PC-3 (cell line): ENCODE results near the gene MAP3K21.

Source experiments
- EZH2 ChIP-seq: fragments of 300-600 bp; sonication (generic); IDR thresholded peaks from one replicate; pipeline ENCODE4 v1.6.1; 2017; ENCODE audit warnings: antibody characterized with exemption, mild to moderate bottlenecking, low read length; ENCODE audit not compliant: unreplicated experiment
- EZH2phosphoT487 ChIP-seq: fragments of 300-600 bp; sonication (generic); IDR thresholded peaks from 2 replicates; pipeline ENCODE4 v1.6.1; 2018; ENCODE audit warnings: mild to moderate bottlenecking, antibody characterized with exemption, low read length, borderline replicate concordance
- TF ChIP-seq, protein P1 (sequence below): fragments of 300-600 bp; sonication (generic); conservative IDR thresholded peaks from 2 replicates; pipeline ENCODE4 v1.5.1; 2017; ENCODE audit warnings: antibody characterized with exemption, low read depth, mild to moderate bottlenecking, low read length

GRCh38 chr1:233364695-233365539 lies 37.4 kb downstream of the MAP3K21 start:
- TF ChIP-seq EZH2phosphoT487: no peak
- TF ChIP-seq, protein P1, sequence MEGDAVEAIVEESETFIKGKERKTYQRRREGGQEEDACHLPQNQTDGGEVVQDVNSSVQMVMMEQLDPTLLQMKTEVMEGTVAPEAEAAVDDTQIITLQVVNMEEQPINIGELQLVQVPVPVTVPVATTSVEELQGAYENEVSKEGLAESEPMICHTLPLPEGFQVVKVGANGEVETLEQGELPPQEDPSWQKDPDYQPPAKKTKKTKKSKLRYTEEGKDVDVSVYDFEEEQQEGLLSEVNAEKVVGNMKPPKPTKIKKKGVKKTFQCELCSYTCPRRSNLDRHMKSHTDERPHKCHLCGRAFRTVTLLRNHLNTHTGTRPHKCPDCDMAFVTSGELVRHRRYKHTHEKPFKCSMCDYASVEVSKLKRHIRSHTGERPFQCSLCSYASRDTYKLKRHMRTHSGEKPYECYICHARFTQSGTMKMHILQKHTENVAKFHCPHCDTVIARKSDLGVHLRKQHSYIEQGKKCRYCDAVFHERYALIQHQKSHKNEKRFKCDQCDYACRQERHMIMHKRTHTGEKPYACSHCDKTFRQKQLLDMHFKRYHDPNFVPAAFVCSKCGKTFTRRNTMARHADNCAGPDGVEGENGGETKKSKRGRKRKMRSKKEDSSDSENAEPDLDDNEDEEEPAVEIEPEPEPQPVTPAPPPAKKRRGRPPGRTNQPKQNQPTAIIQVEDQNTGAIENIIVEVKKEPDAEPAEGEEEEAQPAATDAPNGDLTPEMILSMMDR: peak; percentile 87
- no peak for TF ChIP-seq EZH2
